ENCODE measurements around the gene MAN1A2.

The MAN1A2 gene

GRCh38 chr1:117362986-117363385, 4.3 kb upstream of the MAN1A2 start:
- DNase-seq: no peak

- DNase-seq: no peak
These were observed 3.6 kb upstream of the MAN1A2 start for GRCh38 chr1:117363571-117364048.

DNA sequence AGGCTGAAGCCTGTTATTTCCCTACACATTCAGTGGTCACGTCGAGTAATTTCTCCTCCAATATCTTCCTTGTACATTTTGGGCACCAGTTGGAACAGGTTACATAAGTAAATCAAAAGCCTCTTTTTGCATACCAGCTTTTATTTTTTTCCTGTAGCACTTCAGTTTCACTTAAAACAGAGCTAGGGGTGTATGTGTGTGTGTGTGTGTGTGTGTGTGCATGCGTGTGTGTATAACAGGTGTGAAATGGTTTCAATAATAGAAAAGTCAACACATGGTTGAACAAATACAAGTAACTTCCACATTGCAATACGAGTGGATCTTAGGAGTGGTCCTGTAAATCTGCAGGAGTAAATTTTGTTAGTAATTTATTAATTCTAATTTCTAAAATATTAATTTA, 3.0 kb upstream of the MAN1A2 start:
- DNase-seq: no peak

DNA sequence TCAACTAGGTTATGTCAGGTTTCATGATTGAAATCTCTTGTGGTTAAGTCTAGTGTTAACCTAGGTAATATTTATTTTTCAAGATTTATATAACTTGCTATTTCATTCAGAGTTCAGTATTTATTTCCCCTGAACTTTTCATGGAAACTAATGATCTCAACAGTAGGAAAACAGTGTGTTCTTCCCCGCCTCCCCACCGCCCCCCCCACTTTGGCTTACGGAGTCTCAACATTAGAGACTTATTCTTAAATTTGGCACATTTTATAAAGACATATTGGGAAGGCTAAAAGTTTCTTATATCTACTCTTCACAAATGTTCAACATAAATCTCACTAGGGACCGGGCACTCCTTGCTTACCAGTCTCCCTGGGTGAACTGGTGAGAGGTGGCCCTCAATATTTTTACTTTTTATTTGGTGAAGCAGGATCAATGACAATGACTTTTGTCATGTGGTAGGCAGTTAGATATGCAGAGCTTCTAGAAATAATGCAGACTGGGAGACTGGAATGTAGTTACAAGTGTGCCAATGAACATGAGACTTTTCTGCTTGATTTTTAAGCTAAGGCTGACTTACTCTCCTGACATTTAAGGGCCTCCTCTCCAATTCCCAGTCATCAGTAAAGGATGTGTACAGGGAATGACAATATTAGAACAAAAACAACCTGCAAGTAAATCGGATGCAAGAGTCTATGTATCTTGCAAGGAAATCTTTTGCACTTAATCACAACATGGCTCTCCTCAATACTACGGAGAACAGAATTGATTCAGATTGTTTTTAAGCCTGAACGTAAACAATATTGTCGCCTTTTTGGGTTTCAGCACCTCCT, 1.7 kb upstream of the MAN1A2 start:
- no peak for DNase-seq

DNA sequence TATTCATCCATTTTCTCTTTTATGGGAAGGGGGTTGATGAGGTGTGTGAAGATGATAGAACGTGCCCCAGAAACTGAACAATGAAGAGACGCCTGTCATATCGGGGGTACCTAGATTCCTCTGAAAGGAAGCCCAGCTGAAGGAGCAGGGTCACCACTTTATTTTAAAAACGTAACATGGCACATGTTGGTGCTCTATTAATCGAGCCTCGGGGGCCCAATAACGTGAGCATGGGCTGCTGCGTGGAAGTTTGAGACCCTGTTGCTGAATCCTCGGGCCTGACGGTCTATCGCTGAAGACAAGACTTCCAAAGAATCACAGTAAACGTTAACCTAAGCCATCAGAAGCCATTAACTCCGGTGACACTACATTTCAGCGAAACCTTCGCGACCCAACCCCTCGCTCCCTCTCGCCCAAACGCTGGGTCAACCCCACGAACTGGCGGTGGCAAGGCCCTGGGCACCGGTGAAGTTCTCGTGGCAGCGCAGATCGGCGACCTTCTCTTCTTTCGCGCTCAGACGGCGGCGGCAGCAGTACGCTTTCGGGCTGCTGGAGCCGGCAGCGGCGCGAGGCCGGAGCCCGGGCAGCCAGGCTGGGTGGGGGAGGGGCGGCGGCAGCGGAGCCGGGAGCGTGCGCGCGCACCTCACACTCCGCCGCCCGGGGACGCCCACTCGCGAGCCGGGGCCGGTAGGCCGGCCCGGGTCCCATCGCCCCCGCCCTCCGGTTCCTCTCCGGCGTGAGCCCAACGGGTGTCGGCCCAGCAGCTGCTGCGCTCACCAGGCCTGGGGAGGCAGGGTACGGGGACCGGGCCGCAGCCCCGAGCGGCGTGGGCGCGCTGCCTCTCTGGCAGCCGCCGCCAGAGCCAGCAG, 838 bp upstream of the MAN1A2 start:
- DNase-seq: peak; percentile 44 to 73

- no peak for DNase-seq
These were observed 1.2 kb downstream of the MAN1A2 start for GRCh38 chr1:117368116-117369108.

DNA sequence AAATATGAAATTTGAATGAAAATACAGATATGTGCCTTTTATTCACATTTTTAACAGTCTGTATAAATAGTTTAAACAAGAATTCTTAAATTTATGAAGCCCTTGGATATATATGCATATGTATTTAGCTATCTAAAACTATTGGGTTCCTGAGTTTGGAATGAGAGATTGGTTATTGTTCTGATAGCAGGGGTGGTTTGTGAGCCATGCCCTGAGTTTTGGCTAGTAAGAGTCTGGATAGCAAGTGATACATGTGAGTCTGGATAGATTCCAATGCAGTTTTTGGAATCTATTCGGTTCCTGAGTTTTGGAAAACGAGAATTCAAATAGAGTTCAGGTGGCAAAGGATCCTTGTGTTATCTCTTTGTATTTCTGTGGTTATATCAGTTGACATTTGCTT, 2.8 kb downstream of the MAN1A2 start:
- no peak for DNase-seq

- DNase-seq: no peak
These were observed 3.3 kb downstream of the MAN1A2 start for GRCh38 chr1:117370509-117370908.

GRCh38 chr1:117371441-117372151, 4.3 kb downstream of the MAN1A2 start:
- no peak for DNase-seq

DNA sequence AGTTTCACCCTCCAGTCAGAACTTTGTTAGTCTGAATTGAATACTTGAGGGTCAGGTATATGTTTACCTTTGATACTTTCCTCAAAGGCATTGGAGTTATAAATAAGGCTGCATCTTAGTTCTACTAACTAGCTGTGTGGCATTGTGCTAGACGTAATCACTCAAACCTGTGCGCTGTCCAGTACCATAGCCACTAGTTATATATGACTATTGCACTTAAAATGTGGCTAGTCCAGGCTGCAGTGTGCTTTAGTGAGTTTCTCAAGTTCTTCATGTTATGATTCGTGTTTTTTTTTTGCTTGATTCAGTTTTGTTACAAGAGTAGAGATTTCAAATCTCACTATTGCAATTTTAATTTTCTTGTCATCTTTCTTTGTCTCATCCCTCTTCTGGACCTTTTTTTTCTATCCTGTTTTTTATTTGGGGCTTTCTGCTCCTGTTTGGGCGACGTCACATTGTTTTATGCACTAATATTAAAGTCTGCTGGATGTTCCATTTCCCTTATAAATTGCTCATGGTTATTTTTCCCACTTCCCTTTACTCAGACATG, 5.7 kb downstream of the MAN1A2 start:
- no peak for DNase-seq

- no peak for DNase-seq
These were observed 6.7 kb downstream of the MAN1A2 start for GRCh38 chr1:117373932-117374331.

DNA sequence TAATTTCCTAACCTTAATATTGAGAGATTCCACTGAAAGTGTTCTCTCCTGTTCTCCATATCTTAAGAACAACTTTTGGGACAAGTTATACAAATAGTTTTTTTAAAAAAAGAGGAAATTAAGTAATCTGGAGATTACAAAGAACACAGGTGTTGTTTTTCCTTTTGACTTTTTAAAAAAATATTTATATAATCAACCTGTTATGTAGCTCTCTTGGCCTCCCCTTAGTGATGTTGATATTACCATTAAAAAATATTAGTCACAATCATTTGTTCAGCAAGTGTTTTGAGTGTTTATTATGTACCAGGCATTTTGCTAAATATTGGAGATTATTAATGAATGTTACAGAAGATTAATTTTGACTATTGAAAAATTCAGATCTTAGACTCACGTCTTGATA, 8.1 kb downstream of the MAN1A2 start:
- no peak for DNase-seq

- no peak for DNase-seq
These were observed 19.9 kb downstream of the MAN1A2 start for GRCh38 chr1:117387060-117387633.

GRCh38 chr1:117388328-117388727, 21.1 kb downstream of the MAN1A2 start:
- DNase-seq: no peak

DNA sequence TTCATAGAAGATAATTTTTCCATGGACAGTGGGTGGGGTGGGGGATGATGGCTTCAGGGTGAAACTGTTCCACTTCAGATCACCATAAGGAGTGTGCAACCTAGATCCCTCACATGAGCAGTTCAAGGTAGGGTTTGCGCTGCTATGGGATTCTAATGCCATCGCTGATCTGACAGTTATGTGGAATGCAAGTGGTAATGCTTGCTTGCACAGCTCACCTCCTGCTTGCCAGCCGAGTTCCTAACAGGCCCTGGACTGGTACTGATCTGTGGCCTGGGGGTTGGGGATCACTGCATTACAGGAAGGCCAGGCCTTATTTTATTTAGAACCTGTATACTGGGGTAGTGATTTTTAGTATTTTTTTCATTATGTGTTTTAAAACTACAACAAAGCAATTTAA, 22.0 kb downstream of the MAN1A2 start:
- DNase-seq: no peak

DNA sequence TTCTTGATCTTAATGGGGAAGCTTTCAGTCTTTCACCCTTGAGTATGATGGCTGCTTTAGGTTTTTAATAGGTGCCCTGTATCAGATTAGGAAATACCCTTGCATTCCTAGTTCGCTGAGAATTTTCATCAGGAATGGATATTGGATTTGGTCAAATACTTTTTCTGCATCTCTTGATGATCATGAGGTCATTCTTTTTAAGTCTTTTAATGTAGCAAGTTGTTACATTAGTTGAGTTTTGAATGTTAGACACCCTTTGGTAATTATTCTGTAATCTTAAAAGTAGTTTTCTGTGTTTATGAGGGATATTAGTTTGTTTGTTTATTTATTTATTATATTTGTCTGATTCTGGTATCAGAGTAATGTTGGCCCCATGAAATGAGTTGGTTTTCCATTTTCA, 22.5 kb downstream of the MAN1A2 start:
- no peak for DNase-seq

- DNase-seq: no peak
These were observed 25.5 kb downstream of the MAN1A2 start for GRCh38 chr1:117392771-117393170.

DNA sequence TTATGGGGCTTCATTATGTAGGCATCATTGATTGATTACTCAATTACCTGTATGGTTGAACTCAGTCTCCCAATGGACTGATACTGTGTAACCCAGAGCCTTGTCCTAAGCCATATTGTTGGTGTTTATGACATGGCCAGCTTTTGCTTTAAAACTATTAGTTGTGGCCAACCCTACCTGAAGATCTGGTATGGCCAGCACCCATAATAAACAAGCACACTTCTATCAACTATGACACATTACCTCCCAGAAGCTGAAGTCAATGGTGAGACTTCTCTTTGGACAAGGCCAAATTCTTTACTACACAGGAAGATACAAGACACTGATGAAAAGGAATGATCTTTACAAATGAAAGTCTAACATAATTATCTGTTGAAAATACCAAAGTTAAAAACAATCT, 28.8 kb downstream of the MAN1A2 start:
- no peak for DNase-seq

DNA sequence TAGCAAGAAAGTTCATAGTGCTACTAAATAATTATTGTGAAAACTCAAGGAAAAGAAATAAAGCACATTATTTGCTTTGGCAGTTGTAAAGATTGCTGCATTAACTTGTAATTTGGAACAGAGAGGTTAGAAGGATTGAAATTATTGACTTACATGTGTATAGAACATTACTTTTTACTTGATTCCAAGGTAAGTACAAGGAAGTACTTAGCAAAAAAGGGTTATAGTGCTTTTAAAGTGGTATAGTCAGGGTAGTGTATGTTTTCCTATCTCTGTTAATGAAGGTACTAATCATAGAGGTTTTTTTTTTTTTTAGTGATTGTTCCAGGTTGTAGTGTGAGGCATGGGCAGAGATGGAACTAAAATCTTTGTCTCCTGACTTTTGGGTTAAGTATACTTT, 29.4 kb downstream of the MAN1A2 start:
- DNase-seq: no peak

- DNase-seq: no peak
These were observed 31.7 kb downstream of the MAN1A2 start for GRCh38 chr1:117398957-117399356.

GRCh38 chr1:117401761-117402160, 34.5 kb downstream of the MAN1A2 start:
- no peak for DNase-seq
